SK-N-SH treated with all-trans-retinoic acid at 6 μM for 48 hours (cell line): ENCODE results near the gene STIP1.

ENCODE experiments used
- ARNTL ChIP-seq: fragments of 450-650 bp; formaldehyde crosslinking; IDR thresholded peaks from 2 replicates; pipeline ENCODE4 v1.5.0; 2020; ENCODE audit warnings: low read depth, mild to moderate bottlenecking, moderate library complexity, borderline replicate concordance
- GLIS3 ChIP-seq: fragments of 250-450 bp; sonication (Bioruptor Pico); IDR thresholded peaks from 2 replicates; pipeline ENCODE4 v1.5.0; 2020; ENCODE audit warnings: mild to moderate bottlenecking, moderate library complexity
- TOX ChIP-seq: fragments of 250-450 bp; sonication (Bioruptor Pico); IDR thresholded peaks from 2 replicates; pipeline ENCODE4 v1.8.0; 2021; ENCODE audit warnings: mild to moderate bottlenecking, moderate library complexity, borderline replicate concordance
- ZFP3 ChIP-seq: fragments of 250-450 bp; sonication (Bioruptor Pico); IDR thresholded peaks from 2 replicates; pipeline ENCODE4 v1.5.0; 2020; ENCODE audit warnings: mild to moderate bottlenecking, moderate library complexity
- ZFP30 ChIP-seq: fragments of 450-650 bp; formaldehyde crosslinking; IDR thresholded peaks from 2 replicates; pipeline ENCODE4 v1.5.0; 2022; ENCODE audit warnings: mild to moderate bottlenecking, moderate library complexity
- ZNF70 ChIP-seq: fragments of 450-650 bp; formaldehyde crosslinking; IDR thresholded peaks from 2 replicates; pipeline ENCODE4 v1.5.0; 2020; ENCODE audit warnings: mild to moderate bottlenecking, moderate library complexity
- ZNF8 ChIP-seq: fragments of 450-650 bp; formaldehyde crosslinking; IDR thresholded peaks from 2 replicates; pipeline ENCODE4 v1.5.0; 2020; ENCODE audit warnings: mild to moderate bottlenecking, moderate library complexity

- TF ChIP-seq GLIS3 (no peak), ZNF70 (no peak), ZNF8 (no peak), TOX (CRISPR knock-in tag) (no peak), ARNTL (no peak), ZFP3 (CRISPR knock-in tag) (no peak), ZFP30 (CRISPR knock-in tag) (no peak)
These were observed 30.9 kb downstream of the STIP1 start for GRCh38 chr11:64216879-64217278.
